ENCODE measurements around the gene MITF. TPM values are rescaled to one million over a fixed set of nuclear protein-coding genes. Genes with fewer than 3 reads are reported as not detected.

The MITF gene
- total RNA-seq, 1 donor: 30.2 TPM

- DNase-seq (ENCODE audit: low read depth): peak; percentile 97
These were observed 130.4 kb downstream of the MITF start for GRCh38 chr3:69869643-69870042.

GRCh38 chr3:69871251-69871650 is 132.0 kb downstream of the MITF start:
- H3K4me3 ChIP-seq (ENCODE audit: low read depth, low read length): no peak overlapping the region
- no peak for TF ChIP-seq CTCF (IDR thresholded peaks at IDR 0.05; ENCODE audit: insufficient read depth, low read depth, low read length)
- DNase-seq (ENCODE audit: low read depth): no peak

More at GRCh38 chr3:69869643-69870042, 130.4 kb downstream of the MITF start:
- H3K4me3 ChIP-seq (ENCODE audit: low read depth, low read length): no peak overlapping the region
- no peak for TF ChIP-seq CTCF (IDR thresholded peaks at IDR 0.05; ENCODE audit: insufficient read depth, low read depth, low read length)

- TF ChIP-seq CTCF (IDR thresholded peaks at IDR 0.05; ENCODE audit: insufficient read depth, low read depth, low read length): no peak
- no peak for DNase-seq (ENCODE audit: low read depth)
- H3K4me3 ChIP-seq (ENCODE audit: low read depth, low read length): no peak overlapping the region
These were observed 132.6 kb downstream of the MITF start for GRCh38 chr3:69871868-69872267.

- no peak for DNase-seq (ENCODE audit: low read depth)
These were observed 133.6 kb downstream of the MITF start for GRCh38 chr3:69872783-69873378.

GRCh38 chr3:69876073-69876472 is 136.8 kb downstream of the MITF start:
- no peak overlapping the region for H3K4me3 ChIP-seq (ENCODE audit: low read depth, low read length)
- no peak for TF ChIP-seq CTCF (IDR thresholded peaks at IDR 0.05; ENCODE audit: insufficient read depth, low read depth, low read length)
- no peak for DNase-seq (ENCODE audit: low read depth)

More at GRCh38 chr3:69872783-69873378, 133.6 kb downstream of the MITF start:
- no peak overlapping the region for H3K4me3 ChIP-seq (ENCODE audit: low read depth, low read length)
- no peak for TF ChIP-seq CTCF (IDR thresholded peaks at IDR 0.05; ENCODE audit: insufficient read depth, low read depth, low read length)

GRCh38 chr3:69878254-69878653 is 139.0 kb downstream of the MITF start:
- DNase-seq (ENCODE audit: low read depth): no peak
- TF ChIP-seq CTCF (IDR thresholded peaks at IDR 0.05; ENCODE audit: insufficient read depth, low read depth, low read length): no peak
- no peak overlapping the region for H3K4me3 ChIP-seq (ENCODE audit: low read depth, low read length)

- no peak overlapping the region for H3K4me3 ChIP-seq (ENCODE audit: low read depth, low read length)
- no peak for TF ChIP-seq CTCF (IDR thresholded peaks at IDR 0.05; ENCODE audit: insufficient read depth, low read depth, low read length)
- no peak for DNase-seq (ENCODE audit: low read depth)
These were observed 139.8 kb downstream of the MITF start for GRCh38 chr3:69879051-69879450.

Data from fibroblast of villous mesenchyme (primary cell).